ENCODE data around the gene SEC14L1.
"Not testable (repeated sequence)": the region's sequence is repeated elsewhere in the genome, so short reads cannot be mapped to it uniquely, and the experiment has no call there.

SEC14L1 gene

DNA sequence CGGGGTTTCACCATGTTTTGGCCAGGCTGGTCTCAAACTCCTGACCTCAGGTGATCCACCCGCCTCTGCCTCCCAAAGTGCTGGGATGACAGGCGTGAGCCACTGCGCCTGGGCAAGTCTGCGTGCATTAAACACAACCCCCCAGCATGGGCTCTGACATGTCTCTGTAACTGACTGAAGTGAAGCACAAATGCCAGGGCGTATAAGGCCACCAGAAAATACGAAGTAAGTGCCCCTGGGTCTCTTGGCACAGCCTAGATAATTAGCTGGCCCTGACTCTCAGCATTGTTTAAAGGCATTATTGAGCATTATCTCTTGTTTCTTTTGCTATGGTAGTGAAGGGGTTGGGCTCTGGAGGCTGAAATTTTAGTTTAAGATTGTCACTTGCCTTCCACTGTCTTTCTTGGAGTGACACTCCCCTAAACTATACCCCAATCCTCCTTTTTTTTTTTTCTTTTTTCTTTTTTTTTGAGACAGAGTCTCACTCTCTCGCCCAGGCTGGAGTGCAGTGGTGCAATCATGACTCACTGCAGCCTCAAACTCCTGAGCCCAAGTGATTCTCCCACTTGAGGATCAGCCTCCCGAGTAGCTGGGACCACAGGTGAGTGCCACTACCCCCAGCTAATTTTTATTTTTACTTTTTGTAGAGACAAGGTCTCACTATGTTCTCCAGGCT, 8.2 kb upstream of the SEC14L1 start:
- TF ChIP-seq, protein P1, sequence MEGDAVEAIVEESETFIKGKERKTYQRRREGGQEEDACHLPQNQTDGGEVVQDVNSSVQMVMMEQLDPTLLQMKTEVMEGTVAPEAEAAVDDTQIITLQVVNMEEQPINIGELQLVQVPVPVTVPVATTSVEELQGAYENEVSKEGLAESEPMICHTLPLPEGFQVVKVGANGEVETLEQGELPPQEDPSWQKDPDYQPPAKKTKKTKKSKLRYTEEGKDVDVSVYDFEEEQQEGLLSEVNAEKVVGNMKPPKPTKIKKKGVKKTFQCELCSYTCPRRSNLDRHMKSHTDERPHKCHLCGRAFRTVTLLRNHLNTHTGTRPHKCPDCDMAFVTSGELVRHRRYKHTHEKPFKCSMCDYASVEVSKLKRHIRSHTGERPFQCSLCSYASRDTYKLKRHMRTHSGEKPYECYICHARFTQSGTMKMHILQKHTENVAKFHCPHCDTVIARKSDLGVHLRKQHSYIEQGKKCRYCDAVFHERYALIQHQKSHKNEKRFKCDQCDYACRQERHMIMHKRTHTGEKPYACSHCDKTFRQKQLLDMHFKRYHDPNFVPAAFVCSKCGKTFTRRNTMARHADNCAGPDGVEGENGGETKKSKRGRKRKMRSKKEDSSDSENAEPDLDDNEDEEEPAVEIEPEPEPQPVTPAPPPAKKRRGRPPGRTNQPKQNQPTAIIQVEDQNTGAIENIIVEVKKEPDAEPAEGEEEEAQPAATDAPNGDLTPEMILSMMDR (IDR thresholded peaks at IDR 0.05; ENCODE audit: poor library complexity, severe bottlenecking): no peak
- H3K36me3 ChIP-seq (ENCODE audit: low read depth): no peaks in the 10 kb centered on the region
- ATAC-seq (ENCODE audit: low read depth): peak; percentile 67
- peaks cover 3% of the 10 kb centered on the region for H3K9me3 ChIP-seq (ENCODE audit: severe bottlenecking)
- DNase-seq (ENCODE audit: low spot score): no peak
- H3K4me1 ChIP-seq (ENCODE audit: insufficient read depth, poor library complexity, severe bottlenecking): peaks cover 22% of the 10 kb centered on the region
- no peak overlapping the region for H3K4me3 ChIP-seq (ENCODE audit: severe bottlenecking)
- peak overlapping the region; percentile 93 for H3K27ac ChIP-seq (ENCODE audit: poor library complexity, severe bottlenecking)
- H3K27me3 ChIP-seq (ENCODE audit: insufficient read depth, poor library complexity, severe bottlenecking): no peaks in the 10 kb centered on the region

DNA sequence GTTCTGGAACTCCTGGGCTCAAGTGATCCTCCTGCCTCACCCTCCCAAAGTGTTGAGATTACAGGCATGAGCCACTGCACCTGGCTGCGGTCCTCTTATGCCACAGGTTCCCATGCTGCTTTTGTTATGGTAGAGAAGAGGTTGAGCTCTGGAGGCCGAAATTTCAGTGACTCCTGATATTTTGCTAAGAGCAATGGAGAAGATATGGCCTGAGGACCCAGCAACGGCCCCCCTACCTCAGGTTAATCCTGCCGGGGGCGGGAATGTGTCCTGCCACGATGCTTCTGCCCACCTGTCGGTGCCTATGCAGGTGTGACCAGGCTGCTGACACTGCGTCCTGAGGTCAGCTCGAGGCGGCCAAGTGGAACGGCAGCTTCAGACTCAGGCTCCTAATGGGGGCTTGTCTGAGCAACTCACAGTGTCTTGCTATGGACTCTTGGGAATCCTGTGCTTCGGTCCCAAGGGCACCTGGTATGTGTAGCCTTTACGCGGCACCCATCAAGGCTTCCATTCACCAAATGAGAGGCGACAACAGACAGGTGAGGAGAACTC, 7.6 kb upstream of the SEC14L1 start:
- peaks cover 25% of the 10 kb centered on the region for H3K4me1 ChIP-seq (ENCODE audit: insufficient read depth, poor library complexity, severe bottlenecking)
- H3K27me3 ChIP-seq (ENCODE audit: insufficient read depth, poor library complexity, severe bottlenecking): no peaks in the 10 kb centered on the region
- DNase-seq (ENCODE audit: low spot score): no peak
- ATAC-seq (ENCODE audit: low read depth): no peak
- TF ChIP-seq, protein P1 (IDR thresholded peaks at IDR 0.05; ENCODE audit: poor library complexity, severe bottlenecking): no peak
- H3K9me3 ChIP-seq (ENCODE audit: severe bottlenecking): peaks cover 3% of the 10 kb centered on the region
- H3K36me3 ChIP-seq (ENCODE audit: low read depth): no peaks in the 10 kb centered on the region
- no peak overlapping the region for H3K4me3 ChIP-seq (ENCODE audit: severe bottlenecking)
- H3K27ac ChIP-seq (ENCODE audit: poor library complexity, severe bottlenecking): peak overlapping the region; percentile 93

DNA sequence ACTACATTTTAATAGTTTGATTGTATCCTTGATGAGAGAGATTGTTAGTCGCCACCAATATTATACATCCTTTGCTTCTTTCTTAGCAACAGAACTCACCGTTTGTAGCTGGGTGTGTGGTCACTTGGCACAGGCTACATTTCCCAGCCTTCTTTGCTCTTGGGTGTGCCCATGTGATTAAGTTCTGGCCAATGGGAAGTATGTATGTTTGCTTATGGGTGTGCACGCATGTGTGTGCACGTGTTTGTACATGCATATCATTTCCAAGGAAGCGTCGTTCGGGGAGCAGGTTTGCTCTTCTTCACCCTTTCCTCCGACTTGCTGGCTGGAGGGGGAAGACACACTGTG, 4.4 kb upstream of the SEC14L1 start:
- Histone ChIP-seq H3K27ac (ENCODE audit: poor library complexity, severe bottlenecking) (no peak overlapping the region), H3K4me1 (ENCODE audit: insufficient read depth, poor library complexity, severe bottlenecking) (peaks cover 23% of the 10 kb centered on the region), H3K4me3 (ENCODE audit: severe bottlenecking) (no peak overlapping the region), H3K27me3 (ENCODE audit: insufficient read depth, poor library complexity, severe bottlenecking) (no peaks in the 10 kb centered on the region), H3K36me3 (ENCODE audit: low read depth) (no peaks in the 10 kb centered on the region), H3K9me3 (ENCODE audit: severe bottlenecking) (peaks cover 3% of the 10 kb centered on the region)
- TF ChIP-seq, protein P1 (IDR thresholded peaks at IDR 0.05; ENCODE audit: poor library complexity, severe bottlenecking): no peak
- no peak for ATAC-seq (ENCODE audit: low read depth)
- DNase-seq (ENCODE audit: low spot score): no peak

DNA sequence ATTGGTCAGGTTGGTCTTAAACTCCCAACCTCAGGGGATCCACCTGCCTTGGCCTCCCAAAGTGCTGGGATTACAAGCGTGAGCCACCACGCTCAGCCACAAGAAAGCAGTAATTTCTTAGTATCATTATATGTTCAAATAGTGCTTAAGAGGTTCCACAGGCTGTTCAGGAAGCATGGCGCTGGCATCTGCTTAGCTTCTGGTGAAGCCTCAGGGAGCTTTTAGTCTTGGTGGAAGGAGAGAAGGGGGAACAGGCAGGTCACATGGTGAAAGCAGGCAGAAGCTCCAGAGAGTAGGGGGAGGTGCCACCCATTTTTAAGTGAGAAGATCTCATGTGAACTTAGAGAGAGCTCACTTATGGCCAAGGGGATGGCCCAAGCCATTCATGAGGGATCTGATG, 3.7 kb upstream of the SEC14L1 start:
- DNase-seq (ENCODE audit: low spot score) (no peak), ATAC-seq (ENCODE audit: low read depth) (no peak)
- Histone ChIP-seq H3K4me3 (ENCODE audit: severe bottlenecking) (no peak overlapping the region), H3K36me3 (ENCODE audit: low read depth) (no peaks in the 10 kb centered on the region), H3K9me3 (ENCODE audit: severe bottlenecking) (peaks cover 3% of the 10 kb centered on the region), H3K27me3 (ENCODE audit: insufficient read depth, poor library complexity, severe bottlenecking) (no peaks in the 10 kb centered on the region), H3K4me1 (ENCODE audit: insufficient read depth, poor library complexity, severe bottlenecking) (peaks cover 19% of the 10 kb centered on the region), H3K27ac (ENCODE audit: poor library complexity, severe bottlenecking) (peak overlapping the region; percentile 98)
- TF ChIP-seq, protein P1 (IDR thresholded peaks at IDR 0.05; ENCODE audit: poor library complexity, severe bottlenecking): no peak

DNA sequence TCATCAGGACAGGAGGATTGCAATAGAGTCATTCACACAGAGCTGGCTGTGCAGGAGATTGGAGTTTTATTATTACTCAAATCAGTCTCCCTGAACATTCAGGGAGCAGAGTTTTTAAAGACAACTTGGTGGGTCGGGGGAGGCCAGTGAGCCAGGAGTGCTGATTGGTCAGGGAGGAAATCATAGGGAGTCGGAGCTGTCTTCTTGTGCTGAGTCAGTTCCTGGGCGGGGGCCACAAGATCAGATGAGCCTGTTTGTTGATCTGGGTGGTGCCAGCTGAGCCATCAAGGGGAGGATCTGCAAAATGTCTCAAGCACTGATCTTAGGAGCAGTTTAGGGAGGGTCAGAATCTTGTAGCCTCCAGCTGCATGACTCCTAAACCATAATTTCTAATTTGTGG, 2.9 kb upstream of the SEC14L1 start:
- H3K9me3 ChIP-seq (ENCODE audit: severe bottlenecking); H3K4me3 ChIP-seq (ENCODE audit: severe bottlenecking); H3K36me3 ChIP-seq (ENCODE audit: low read depth); ATAC-seq (ENCODE audit: low read depth); H3K27me3 ChIP-seq (ENCODE audit: insufficient read depth, poor library complexity, severe bottlenecking): not testable (repeated sequence)
- peak; percentile 80 for DNase-seq (ENCODE audit: low spot score)
- peaks cover 19% of the 10 kb centered on the region for H3K4me1 ChIP-seq (ENCODE audit: insufficient read depth, poor library complexity, severe bottlenecking)
- peak overlapping the region; percentile 98 for H3K27ac ChIP-seq (ENCODE audit: poor library complexity, severe bottlenecking)
